ENCODE results near the gene AAMDC.
A peak's percentile ranks its signal among the peaks of the same experiment; 100 is the strongest.

The AAMDC gene

DNA sequence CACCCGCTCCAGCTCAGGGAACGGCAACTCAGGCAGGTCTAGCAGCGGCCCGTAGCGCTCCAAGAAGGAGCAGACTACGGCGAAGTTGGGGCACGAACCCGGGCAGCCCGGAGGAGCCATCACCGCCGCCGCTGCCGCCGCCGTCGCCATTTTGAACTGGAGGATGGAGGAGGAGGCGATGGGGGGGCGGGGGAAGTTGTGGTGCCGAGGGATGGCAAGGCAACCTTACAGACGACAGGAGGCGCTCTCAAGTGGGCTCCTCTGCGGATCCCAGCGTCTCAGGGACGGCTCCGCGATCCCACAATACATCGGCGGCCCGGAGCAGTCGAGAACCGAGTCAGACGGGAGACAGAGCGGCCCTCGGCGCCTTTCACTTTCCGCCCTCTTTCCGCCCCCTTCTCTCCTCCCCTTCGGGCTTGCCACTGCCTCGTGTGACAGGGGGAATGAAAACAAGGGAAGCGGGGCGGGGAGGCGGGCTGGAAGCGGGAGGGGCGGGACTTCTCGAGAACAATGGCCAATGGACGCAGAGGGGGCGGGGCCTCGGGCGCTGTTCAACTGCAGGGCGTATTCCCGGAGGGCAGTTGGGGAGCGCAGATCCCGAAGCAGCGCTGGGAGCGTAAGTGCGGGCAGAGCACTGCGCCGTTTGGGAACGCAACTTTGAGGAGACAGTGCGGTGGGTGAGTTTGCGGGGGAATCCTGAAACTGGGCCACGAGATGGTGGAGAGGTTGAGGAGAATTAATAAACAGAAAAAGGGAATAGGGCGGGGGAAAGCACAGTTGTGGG is at the start of gene AAMDC, which contains the start of gene RSF1:
TSS of gene AAMDC (plus strand) at position 580 of the 784 bp plus-strand sequence. CDS start 21,353 bp downstream, outside the sequence.
TSS of gene RSF1 (minus strand) at position 158 of the 784 bp plus-strand sequence. CDS start at position 150, 8 bp downstream.
- peak; percentile 93 for DNase-seq (ENCODE audit: low spot score)
- TF ChIP-seq, protein P1, sequence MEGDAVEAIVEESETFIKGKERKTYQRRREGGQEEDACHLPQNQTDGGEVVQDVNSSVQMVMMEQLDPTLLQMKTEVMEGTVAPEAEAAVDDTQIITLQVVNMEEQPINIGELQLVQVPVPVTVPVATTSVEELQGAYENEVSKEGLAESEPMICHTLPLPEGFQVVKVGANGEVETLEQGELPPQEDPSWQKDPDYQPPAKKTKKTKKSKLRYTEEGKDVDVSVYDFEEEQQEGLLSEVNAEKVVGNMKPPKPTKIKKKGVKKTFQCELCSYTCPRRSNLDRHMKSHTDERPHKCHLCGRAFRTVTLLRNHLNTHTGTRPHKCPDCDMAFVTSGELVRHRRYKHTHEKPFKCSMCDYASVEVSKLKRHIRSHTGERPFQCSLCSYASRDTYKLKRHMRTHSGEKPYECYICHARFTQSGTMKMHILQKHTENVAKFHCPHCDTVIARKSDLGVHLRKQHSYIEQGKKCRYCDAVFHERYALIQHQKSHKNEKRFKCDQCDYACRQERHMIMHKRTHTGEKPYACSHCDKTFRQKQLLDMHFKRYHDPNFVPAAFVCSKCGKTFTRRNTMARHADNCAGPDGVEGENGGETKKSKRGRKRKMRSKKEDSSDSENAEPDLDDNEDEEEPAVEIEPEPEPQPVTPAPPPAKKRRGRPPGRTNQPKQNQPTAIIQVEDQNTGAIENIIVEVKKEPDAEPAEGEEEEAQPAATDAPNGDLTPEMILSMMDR (IDR thresholded peaks at IDR 0.05; ENCODE audit: extremely low read depth, missing control alignments) = peak; percentile 52

DNA sequence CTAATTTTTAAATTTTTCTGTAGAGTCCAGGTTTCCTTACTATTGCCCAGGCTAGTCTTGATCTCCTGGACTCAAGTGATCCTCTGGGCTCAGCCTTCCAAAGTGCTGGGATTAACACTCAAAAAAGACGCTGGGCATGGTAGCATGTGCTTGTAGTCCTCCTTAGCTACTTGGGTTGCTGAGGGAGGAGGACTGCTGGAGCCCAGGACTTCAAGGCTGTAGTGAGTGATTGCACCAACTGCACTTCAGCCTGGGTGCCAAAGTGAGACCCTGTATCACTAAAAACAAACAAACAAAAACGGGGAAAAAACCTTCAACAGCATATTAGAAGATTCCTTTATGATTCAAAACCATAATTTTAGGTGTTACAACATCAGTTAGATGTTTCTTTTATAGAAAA is 45.0 kb upstream of the AAMDC start:
- DNase-seq (ENCODE audit: low spot score) = no peak
- TF ChIP-seq, protein P1 (IDR thresholded peaks at IDR 0.05; ENCODE audit: extremely low read depth, missing control alignments) = no peak

DNA sequence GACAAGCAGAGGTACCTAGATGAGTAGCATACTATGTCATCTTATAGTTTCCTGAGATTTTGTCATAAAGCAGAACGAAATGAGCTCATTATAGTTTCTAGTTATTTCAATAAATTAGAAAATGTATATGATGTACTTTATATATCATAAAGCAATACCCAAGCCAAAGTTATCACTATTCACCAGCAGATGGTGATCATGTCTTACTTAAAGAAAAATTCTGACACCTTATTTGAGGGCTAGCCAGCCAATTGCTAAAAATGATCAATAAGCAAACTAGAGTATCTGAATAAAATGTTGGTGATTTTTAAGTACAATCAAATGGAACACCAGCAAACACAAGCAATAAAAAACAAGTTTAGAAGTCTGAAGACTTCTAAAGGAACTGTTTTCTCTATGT is 44.5 kb upstream of the AAMDC start:
- DNase-seq (ENCODE audit: low spot score) = no peak
- TF ChIP-seq, protein P1 (IDR thresholded peaks at IDR 0.05; ENCODE audit: extremely low read depth, missing control alignments) = no peak

DNA sequence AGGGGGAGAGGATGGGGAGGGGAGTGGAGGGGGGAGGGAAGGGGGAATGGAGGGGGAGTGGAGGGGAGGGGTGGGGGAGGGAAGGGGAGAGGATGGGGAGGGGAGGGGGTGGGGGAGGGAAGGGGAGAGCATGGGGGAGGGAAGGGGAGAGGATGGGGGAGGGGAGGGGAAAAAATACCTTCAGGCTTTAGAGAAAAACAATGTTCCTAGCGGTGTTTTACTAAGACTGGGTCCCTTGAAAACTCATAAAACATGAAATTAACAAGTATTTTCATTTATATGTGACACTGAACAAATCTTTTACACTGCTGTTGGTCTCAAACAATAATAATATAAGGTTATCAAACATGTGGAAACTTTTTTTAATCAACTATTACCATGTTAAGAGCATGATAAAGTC is 42.8 kb upstream of the AAMDC start:
- TF ChIP-seq, protein P1 (IDR thresholded peaks at IDR 0.05; ENCODE audit: extremely low read depth, missing control alignments) = no peak
- DNase-seq (ENCODE audit: low spot score) = no peak

DNA sequence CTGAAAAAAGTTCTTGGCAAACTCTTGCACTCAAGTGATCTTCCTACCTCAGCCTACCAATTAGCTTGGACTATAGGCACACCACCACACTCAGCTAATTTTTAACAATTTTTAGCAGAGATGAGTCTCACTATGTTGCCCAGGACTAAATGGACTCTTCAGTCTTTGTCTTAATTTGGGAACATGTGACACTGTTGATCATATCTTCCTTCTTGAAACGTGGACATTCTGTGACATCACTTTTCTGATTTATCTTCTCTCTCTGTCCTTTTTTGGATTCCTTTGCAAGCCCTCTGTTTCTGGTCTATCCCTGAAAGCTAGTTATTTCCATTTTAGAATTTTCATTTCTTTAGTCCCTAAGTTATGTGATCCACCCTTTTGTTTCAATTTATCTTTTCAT is 42.4 kb upstream of the AAMDC start:
- DNase-seq (ENCODE audit: low spot score) = no peak
- TF ChIP-seq, protein P1 (IDR thresholded peaks at IDR 0.05; ENCODE audit: extremely low read depth, missing control alignments) = no peak

- DNase-seq (ENCODE audit: low spot score) = no peak
- TF ChIP-seq, protein P1 (IDR thresholded peaks at IDR 0.05; ENCODE audit: extremely low read depth, missing control alignments) = no peak
Measured at GRCh38 chr11:77779935-77780334, 41.0 kb upstream of the AAMDC start.

GRCh38 chr11:77783025-77783424 is 37.9 kb upstream of the AAMDC start:
- TF ChIP-seq, protein P1 (IDR thresholded peaks at IDR 0.05; ENCODE audit: extremely low read depth, missing control alignments) = no peak
- no peak for DNase-seq (ENCODE audit: low spot score)

Measured in GM20000 (cell line).